T-helper 1 cell treated with Interleukin-12 subunit alpha and Interleukin-12 subunit beta and Interleukin-4 antibody, amounts not matched to agents 30 ng/mL and 1 ng/mL, for 36 hours (primary cell): ENCODE results near the gene PTGFRN. TPM values are rescaled to one million over a fixed set of nuclear protein-coding genes. Genes with fewer than 3 reads are reported as not detected.

Experiments
- intact Hi-C: fragments of 100-400 bp; cut with micrococcal nuclease; formaldehyde crosslinking; loops from one replicate; pipeline ENCODE4 v1.15.1; 2024
- total RNA-seq: library from RNA; stranded (reverse); gene quantifications from 2 replicates; pipeline ENCODE4 v1.2.3, GENCODE V29; 2022

Gene PTGFRN
- total RNA-seq, 1 donor from 2014 or later = 15.0 TPM

GRCh38 chr1:116940814-116941599, 31.3 kb downstream of the PTGFRN start:
- intact Hi-C loops = no loop called here

GRCh38 chr1:116941670-116942069, 32.0 kb downstream of the PTGFRN start:
- intact Hi-C loops = no loop called here

GRCh38 chr1:116942344-116942743, 32.6 kb downstream of the PTGFRN start:
- intact Hi-C loops = no loop called here

DNA sequence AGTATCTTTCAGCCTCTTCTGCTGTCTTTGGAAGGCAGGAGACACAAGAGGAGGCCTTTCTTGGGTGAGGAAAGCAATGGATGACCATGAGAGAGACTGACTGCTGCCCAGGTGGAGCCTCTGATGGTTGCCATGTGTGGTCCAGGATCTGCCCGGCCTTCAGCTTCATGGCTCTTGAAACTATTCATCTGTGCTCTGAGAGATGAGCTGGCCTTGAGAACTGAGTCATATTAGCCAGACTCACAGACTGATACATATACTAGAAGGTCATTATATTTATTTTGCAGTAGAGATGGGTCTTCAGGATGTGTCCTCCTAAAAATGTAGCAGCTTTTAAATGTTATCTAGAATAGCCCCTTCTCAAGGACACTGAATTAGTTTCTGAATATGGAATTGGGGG, 33.7 kb downstream of the PTGFRN start:
- intact Hi-C loops = no loop called here

GRCh38 chr1:116944613-116945012, 34.9 kb downstream of the PTGFRN start:
- intact Hi-C loops = no loop called here

GRCh38 chr1:116945421-116945820, 35.7 kb downstream of the PTGFRN start:
- intact Hi-C loops = no loop called here

DNA sequence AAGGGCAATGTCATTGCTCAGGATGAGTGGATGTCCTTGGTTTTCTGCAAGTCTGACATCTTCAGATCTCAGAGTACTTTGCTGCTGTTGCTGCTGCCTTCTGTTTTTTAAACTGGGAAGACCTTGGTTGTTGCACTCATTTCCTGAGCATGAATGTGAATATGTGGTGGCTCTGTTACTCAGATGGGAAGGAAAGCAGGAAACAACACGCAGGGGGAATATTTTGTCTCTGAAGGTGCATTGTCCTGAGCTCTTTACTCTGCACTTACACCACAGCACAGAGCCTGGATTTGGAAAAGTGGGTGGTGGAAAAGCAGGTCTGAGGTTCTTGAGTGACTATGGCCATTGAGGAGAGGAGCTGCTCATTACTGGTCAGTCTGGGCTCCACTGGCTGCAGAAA, 36.3 kb downstream of the PTGFRN start:
- intact Hi-C loops = no loop called here

GRCh38 chr1:116947092-116947860, 37.6 kb downstream of the PTGFRN start:
- intact Hi-C loops = no loop called here

GRCh38 chr1:116948046-116948445, 38.3 kb downstream of the PTGFRN start:
- intact Hi-C loops = no loop called here

GRCh38 chr1:116948642-116949041, 38.9 kb downstream of the PTGFRN start:
- intact Hi-C loops = no loop called here

DNA sequence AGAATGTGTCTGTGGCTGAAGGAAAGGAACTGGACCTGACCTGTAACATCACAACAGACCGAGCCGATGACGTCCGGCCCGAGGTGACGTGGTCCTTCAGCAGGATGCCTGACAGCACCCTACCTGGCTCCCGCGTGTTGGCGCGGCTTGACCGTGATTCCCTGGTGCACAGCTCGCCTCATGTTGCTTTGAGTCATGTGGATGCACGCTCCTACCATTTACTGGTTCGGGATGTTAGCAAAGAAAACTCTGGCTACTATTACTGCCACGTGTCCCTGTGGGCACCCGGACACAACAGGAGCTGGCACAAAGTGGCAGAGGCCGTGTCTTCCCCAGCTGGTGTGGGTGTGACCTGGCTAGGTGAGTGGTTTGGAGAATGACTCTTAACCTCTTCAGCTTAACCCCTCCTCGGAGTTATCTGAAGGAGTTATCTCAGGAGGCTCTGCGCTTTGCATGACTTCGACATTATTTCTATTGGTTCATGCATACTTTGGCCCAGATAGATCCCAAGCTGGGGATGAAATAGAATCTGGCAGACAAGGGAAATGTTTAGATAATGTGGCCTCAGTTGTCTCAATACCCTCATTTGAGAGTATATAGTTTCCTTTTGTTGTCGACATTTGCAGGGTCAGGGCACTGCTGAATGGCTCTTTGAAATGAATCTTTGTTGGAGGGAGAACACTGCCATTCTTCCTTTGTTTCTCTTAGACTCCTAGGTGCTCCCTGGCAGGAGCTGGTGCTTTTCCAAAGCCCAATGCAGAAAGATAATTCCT, 39.7 kb downstream of the PTGFRN start:
- intact Hi-C loops = no loop called here

- intact Hi-C loops = no loop called here
Measured at GRCh38 chr1:116950517-116951199, 40.9 kb downstream of the PTGFRN start.

DNA sequence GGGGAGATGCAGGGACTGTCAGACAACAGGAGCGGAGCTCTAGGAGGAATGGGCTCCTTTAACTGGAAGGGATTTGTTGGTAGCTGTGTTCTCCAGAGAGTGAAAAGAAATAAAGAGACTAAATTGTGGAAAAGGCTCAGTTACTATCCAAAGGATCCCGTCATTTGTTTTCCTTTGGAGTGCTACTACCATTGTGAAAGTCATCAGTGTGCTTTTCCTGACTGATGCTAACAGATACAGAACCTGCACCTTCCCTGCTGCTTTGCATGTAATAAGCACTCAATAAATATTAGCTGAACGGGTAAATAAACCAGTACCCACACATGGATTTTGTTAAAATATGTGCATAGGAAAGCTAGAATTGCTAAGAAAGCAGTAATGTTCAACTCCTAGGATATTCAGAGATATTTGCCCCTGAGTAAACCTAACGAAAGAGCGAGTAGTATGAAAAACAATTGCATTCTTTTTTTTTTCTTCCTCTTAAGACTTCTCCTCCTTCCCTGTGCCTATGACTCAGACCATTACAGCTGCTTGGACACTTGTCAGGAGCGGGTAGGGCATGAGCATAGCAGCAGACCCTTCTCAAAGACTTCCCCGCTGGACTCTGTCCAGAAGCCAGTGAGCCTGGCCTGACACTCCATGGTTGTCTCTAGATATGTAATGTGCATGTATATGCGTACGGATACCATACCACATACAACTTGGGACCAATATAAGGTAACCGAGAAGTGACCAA, 41.7 kb downstream of the PTGFRN start:
- intact Hi-C loops = no loop called here

GRCh38 chr1:116952738-116953275, 43.1 kb downstream of the PTGFRN start:
- intact Hi-C loops = no loop called here

DNA sequence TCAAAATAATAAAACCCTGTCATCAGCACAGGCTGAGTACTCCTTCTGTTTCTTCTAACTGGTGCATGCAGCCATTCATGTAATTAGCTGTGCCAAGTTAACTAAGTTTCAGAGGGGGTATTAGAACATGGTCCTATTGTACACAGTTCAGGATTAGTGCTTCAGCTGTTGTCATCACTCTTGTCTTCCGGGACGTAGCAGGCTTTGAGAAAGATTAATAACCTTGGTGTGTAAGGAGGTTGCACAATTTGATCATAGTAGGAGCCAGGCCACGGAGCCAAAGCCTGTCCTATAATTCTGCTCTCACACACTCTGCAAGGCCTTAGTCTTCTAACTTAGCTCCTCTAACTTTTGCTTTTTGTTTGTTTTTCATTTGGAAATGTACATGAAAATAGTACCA, 44.7 kb downstream of the PTGFRN start:
- intact Hi-C loops = no loop called here

GRCh38 chr1:116956378-116956777, 46.7 kb downstream of the PTGFRN start:
- intact Hi-C loops = no loop called here

DNA sequence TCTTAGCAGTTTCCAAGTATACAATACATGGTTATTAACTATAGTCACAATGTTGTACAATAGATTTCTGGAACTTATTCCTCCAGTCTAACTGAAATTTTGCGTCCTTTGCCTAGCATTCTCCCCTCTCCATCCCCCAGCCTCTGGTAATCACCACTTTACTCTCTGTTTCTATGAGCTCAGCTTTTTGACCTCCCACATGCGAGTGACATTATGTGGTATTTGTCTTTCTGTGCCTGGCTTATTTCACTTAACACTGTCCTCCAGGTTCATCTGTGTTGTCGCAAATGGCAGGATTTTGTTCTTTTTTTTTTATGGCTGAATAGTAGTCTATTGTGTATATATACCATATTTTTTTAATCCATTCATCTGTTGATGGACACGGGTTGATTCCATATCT, 47.9 kb downstream of the PTGFRN start:
- intact Hi-C loops = no loop called here

DNA sequence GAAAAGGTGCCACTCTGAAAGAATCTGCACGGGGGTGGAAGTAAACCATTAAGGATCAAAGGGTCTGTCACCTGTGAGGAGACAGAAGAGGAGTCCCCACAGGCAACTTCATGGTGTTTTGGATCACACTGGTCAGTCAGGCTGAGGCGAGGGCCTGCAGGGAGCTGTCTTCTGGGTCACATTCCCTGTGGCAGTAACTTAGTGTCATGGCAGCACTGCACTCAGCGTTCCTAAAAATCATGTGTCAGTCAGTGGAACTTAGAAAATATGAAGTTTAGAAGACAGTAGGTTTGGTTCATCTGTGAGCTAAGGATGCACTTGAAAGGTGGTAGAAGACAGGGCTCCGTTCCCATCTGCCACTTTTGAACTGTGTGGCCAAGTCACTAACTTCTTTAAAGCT, 48.4 kb downstream of the PTGFRN start:
- intact Hi-C loops = no loop called here

DNA sequence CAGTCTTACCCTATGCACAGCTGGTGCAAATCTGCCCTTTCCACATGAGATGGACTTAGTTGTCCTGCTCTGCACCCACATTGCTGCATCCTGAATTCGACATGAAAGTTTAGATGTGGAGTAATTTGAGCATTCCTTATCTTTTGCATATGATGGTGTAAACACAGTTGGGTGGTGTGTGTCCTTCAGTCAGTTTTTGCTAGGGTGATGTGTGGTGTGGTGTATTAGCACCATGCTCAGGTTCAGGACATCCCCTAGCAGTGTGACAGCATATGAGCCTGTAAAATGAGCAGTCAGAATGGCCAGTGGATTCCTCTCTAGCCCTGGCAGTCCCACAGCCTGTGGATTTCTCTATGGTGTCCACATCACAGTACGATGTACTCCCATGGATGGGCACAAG, 49.3 kb downstream of the PTGFRN start:
- intact Hi-C loops = no loop called here

DNA sequence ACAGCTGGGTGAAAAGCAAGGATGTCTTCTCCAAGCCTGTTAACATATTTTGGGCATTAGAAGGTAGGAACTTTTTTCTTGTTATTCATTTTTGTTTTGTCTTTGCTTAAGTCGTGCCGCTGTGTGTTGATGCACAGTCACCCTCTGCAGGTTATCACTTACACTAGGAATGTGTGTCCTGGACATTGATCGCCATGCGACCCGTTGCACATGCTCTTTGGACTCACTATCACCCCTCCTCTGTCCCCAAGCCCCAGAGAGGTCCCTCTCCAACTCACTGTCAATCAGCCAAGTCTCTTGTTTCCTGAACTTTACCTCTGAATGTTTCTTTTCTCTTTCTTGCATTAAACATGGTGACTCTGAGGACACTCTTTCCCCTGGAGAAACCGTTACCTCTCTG, 51.9 kb downstream of the PTGFRN start:
- intact Hi-C loops = no loop called here
